T-cell (primary cell): Measurements from ENCODE around the gene CR1. TPM values are rescaled to one million over a fixed set of nuclear protein-coding genes. Genes with fewer than 3 reads are reported as not detected.
A peak's percentile ranks its signal among the peaks of the same experiment; 100 is the strongest.
"Not testable (repeated sequence)": the region's sequence is repeated elsewhere in the genome, so short reads cannot be mapped to it uniquely, and the experiment has no call there.

ENCODE experiments used
- ATAC-seq, 4 experiments: fragments of 200-7000 bp in 3 of 4; fragments of 150-1000 bp in 1 of 4; cut with Tn5 transposase; replicated peaks in 1 of 4; 1 replicate in 3 of 4; 2 replicates in 1 of 4; pipeline ENCODE4 v1.10.0; 2021; ENCODE audit warnings: moderate library complexity in 3 of 4, mild to moderate bottlenecking in 2 of 4, moderate number of reproducible peaks in 1 of 4
- CTCF ChIA-PET, 2 donors: fragments of 300-600 bp; sonication (Branson Sonifier 250); formaldehyde crosslinking; loops; one replicate each; lab custom pipeline; 2022; ENCODE audit warnings: antibody characterized with exemption in 2 of 2; lab: Charles Lee
- POLR2A ChIA-PET, 2 donors: fragments of 300-600 bp; sonication (Branson Sonifier 250); formaldehyde crosslinking; loops; one replicate each; lab custom pipeline; 2022; ENCODE audit warnings: antibody characterized with exemption in 2 of 2; lab: Charles Lee
- DNase-seq, 35 experiments: peaks; one replicate each; pipeline versions ENCODE4 v3.0.0 to v3.0.0-alpha.2; 2013 to 2023
- H3K27ac ChIP-seq: one replicate; pipeline ENCODE4 v1.5.1; 2013; ENCODE audit warnings: low read length
- H3K27me3 ChIP-seq, 2 experiments: replicated peaks in 1 of 2; 1 replicate in 1 of 2; 2 replicates in 1 of 2; pipeline versions ENCODE4 v1.6.1 to v1.7.0; 2013; ENCODE audit warnings: low read length in 1 of 2, mixed read lengths in 1 of 2; ENCODE audit not compliant: control insufficient read depth in 2 of 2, insufficient read depth in 2 of 2; ENCODE audit errors: extremely low read depth in 1 of 2
- H3K36me3 ChIP-seq, 2 donors: 1 replicate in 1 of 2; 2 replicates in 1 of 2; pipeline versions ENCODE4 v1.6.1 to v1.7.0; 2013; ENCODE audit warnings: low read length in 1 of 2; ENCODE audit not compliant: control insufficient read depth in 2 of 2, insufficient read depth in 1 of 2; ENCODE audit errors: extremely low read depth in 1 of 2
- H3K4me1 ChIP-seq, 2 experiments: 1 replicate in 1 of 2; 2 replicates in 1 of 2; pipeline versions ENCODE4 v1.6.1 to v1.7.0; 2013; ENCODE audit warnings: low read length in 2 of 2, mixed read lengths in 1 of 2; ENCODE audit not compliant: insufficient read depth in 2 of 2, control insufficient read depth in 1 of 2; ENCODE audit errors: extremely low read depth in 1 of 2
- H3K4me3 ChIP-seq, 2 donors: 1 replicate in 1 of 2; 2 replicates in 1 of 2; pipeline versions ENCODE4 v1.5.1 to v1.7.0; 2013; ENCODE audit warnings: mild to moderate bottlenecking in 2 of 2, low read length in 1 of 2, moderate library complexity in 1 of 2; ENCODE audit not compliant: control insufficient read depth in 1 of 2; ENCODE audit errors: extremely low read depth in 1 of 2
- H3K9me3 ChIP-seq: 2 replicates; pipeline ENCODE4 v1.7.0; 2013
- H3K27ac Mint-ChIP-seq, 2 donors: one replicate each; pipeline ENCODE4 v1.8.0; 2020 to 2021; ENCODE audit warnings: mild to moderate bottlenecking in 2 of 2, mixed read lengths in 2 of 2
- H3K27me3 Mint-ChIP-seq, 2 donors: one replicate each; pipeline ENCODE4 v1.8.0; 2021 to 2022; ENCODE audit warnings: mixed read lengths in 2 of 2
- H3K36me3 Mint-ChIP-seq: one replicate; pipeline ENCODE4 v1.8.0; 2021; ENCODE audit warnings: mixed read lengths
- H3K4me1 Mint-ChIP-seq, 3 donors: one replicate each; pipeline ENCODE4 v1.8.0; 2020 to 2022; ENCODE audit warnings: mixed read lengths in 3 of 3, mild to moderate bottlenecking in 1 of 3
- H3K4me3 Mint-ChIP-seq, 3 donors: one replicate each; pipeline ENCODE4 v1.8.0; 2020 to 2022; ENCODE audit warnings: mild to moderate bottlenecking in 3 of 3, mixed read lengths in 3 of 3, moderate library complexity in 3 of 3
- H3K9me3 Mint-ChIP-seq, 3 donors: one replicate each; pipeline ENCODE4 v1.8.0; 2020 to 2022; ENCODE audit warnings: mixed read lengths in 3 of 3
- WGBS: methylation state at CpG from one replicate; pipeline ENCODE4 v1.1.5; 2013; ENCODE audit warnings: missing lambda C conversion rate; ENCODE audit not compliant: insufficient coverage; 5-methylcytosine and 5-hydroxymethylcytosine counted together
- total RNA-seq, 35 experiments: library from RNA in 6 of 35; stranded (reverse) in 6 of 35; fragments of 120-200 nt in 1 of 35; gene quantifications; one replicate each; pipeline versions ENCODE4 v1.2.1 to v1.2.4 and lab custom pipeline; 2013 to 2026

CR1 gene
- total RNA-seq, 5 donors from 2014 or later (not counting 1 experiment from before 2014, with no cell fraction given), result 2.8 to 11.7 (median 8.8) TPM

DNA sequence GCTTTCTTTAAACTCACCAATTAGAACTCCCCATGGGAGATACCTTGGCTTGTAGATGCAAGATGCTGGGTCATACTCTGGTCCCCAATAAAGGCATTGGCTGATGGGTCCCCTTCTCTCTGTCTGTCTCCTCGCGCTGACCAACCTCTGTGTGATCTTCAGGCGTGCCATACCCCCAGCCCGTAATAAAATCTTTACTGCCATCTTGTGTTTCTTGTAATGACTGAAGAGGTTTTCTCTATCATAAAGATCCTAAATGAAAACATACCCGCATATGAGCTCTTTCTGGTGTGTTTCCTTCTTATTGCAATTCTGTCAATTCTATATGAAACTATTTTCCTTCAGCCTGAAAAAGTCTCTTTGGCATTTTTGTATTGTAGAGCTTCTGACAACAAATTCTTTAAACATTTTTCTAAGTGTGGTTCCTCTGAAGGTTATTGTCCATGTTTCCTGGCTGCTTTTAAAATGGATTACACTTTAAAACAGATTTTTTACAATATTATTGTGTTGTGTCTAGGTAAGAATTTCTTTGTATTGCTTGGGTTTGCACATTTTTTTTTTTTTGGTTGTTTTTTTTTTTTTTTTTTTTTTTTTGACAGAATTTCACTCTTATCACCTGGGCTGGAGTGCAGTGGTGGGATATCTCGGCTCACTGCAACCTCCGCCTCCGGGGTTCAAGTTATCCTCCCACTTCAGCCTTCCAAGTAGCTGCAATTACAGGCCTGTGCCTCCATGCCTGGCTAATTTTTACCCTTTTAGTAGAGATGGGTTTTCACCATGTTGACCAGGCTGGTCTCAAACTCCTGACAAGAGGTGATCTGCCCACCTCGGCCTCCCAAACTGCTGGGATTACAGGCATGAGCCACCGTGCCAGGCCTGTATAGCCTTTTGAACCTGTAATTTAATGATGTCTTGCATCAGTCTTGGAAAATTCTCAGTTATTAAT is 24.7 kb downstream of the CR1 start:
- H3K4me3 Mint-ChIP-seq, H3K4me1 ChIP-seq, H3K36me3 Mint-ChIP-seq, POLR2A ChIA-PET, H3K27ac Mint-ChIP-seq, H3K36me3 ChIP-seq, H3K27ac ChIP-seq, H3K9me3 ChIP-seq, H3K4me1 Mint-ChIP-seq, ATAC-seq, H3K9me3 Mint-ChIP-seq, DNase-seq, H3K4me3 ChIP-seq, H3K27me3 ChIP-seq: not testable (repeated sequence)
- H3K27me3 Mint-ChIP-seq, result peaks cover 0 to 12% of the 10 kb centered on the region in 2 donors
- WGBS, result no CpG with 5 or more reads among the region's 10 CpGs
- CTCF ChIA-PET, result interaction anchor here in 1 of 2 donors (0.7 kb wide), 3 partner anchors 120 to 430 kb away, joined by 3 to 11 read pairs (median 5); no protein-coding TSS in a partner anchor

DNA sequence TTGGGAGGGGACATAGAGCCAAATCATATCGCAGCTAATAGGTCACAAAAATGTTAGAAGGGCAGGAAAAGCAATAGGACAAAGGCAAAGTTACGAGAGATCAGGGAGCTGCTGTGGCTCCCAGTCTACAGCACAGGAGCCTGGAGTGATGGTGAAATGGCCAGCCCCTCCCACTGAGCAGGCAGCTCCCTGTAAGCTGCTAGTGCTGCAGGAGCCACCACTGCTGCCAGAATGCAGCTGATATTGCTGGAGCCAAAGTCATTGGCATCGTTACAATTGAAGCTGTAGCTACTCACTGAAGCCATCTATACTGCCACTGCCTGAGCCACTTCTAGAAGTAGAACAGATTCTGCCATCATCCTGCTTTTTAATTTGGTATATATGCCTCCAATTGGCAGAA is 29.3 kb downstream of the CR1 start:
- DNase-seq, H3K27ac ChIP-seq, H3K4me3 ChIP-seq, H3K36me3 Mint-ChIP-seq, H3K36me3 ChIP-seq, H3K27me3 Mint-ChIP-seq, H3K27ac Mint-ChIP-seq, H3K27me3 ChIP-seq, H3K4me1 ChIP-seq, H3K4me3 Mint-ChIP-seq, POLR2A ChIA-PET, H3K9me3 ChIP-seq, H3K9me3 Mint-ChIP-seq, CTCF ChIA-PET, ATAC-seq, H3K4me1 Mint-ChIP-seq: not testable (repeated sequence)
- no CpG with 5 or more reads among the region's 3 CpGs for WGBS

DNA sequence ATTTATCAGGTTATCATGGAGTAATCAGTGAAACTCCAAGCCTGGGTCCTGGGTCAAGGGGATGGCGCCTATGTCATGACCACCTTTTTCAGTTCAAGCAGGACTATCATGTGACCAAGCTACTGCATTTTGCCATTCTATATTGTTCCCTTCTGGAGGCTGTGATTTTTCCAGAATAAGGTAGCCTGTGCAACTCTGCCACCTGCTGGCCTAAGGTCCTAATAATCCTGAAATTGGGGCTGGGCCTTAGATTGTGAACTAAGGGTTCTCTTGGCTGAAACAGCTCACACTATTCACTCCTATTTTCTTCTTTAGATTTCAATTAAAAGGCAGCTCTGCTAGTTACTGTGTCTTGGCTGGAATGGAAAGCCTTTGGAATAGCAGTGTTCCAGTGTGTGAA is 32.4 kb downstream of the CR1 start:
- H3K36me3 Mint-ChIP-seq, H3K4me1 Mint-ChIP-seq, H3K27ac Mint-ChIP-seq, H3K27me3 Mint-ChIP-seq, H3K4me3 ChIP-seq, H3K9me3 ChIP-seq, POLR2A ChIA-PET, DNase-seq, H3K27me3 ChIP-seq, H3K9me3 Mint-ChIP-seq, H3K4me3 Mint-ChIP-seq, H3K36me3 ChIP-seq, H3K27ac ChIP-seq, CTCF ChIA-PET, H3K4me1 ChIP-seq: not testable (repeated sequence)
- WGBS, result no CpG with 5 or more reads among the region's 1 CpG
- ATAC-seq, result peak in 1 of 4 experiments; percentile 26

DNA sequence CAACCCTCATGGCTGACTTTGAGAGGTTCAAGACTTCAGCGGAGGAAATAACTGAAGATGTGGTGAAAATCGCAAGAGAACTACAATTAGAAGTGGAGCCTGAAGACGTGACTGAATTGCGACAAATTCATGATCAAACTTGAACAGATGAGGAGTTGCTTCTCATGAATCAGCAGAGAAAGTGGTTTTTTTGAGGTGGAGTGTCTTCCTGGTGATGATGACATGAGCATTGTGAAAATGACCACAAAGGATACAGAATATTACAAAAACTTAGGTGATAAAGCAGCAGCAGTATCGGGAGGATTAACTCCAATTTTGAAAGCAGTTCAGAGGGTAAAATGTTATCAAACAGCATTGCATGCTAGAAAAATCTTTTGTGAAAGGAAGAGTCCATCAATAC is 40.3 kb downstream of the CR1 start:
- H3K27ac ChIP-seq, H3K36me3 ChIP-seq, CTCF ChIA-PET, H3K9me3 Mint-ChIP-seq, DNase-seq, ATAC-seq, H3K4me1 Mint-ChIP-seq, H3K4me3 Mint-ChIP-seq, H3K4me3 ChIP-seq, H3K27ac Mint-ChIP-seq, H3K36me3 Mint-ChIP-seq, H3K9me3 ChIP-seq, H3K27me3 Mint-ChIP-seq, H3K27me3 ChIP-seq, H3K4me1 ChIP-seq, POLR2A ChIA-PET: not testable (repeated sequence)
- WGBS, result no CpG with 5 or more reads among the region's 5 CpGs

DNA sequence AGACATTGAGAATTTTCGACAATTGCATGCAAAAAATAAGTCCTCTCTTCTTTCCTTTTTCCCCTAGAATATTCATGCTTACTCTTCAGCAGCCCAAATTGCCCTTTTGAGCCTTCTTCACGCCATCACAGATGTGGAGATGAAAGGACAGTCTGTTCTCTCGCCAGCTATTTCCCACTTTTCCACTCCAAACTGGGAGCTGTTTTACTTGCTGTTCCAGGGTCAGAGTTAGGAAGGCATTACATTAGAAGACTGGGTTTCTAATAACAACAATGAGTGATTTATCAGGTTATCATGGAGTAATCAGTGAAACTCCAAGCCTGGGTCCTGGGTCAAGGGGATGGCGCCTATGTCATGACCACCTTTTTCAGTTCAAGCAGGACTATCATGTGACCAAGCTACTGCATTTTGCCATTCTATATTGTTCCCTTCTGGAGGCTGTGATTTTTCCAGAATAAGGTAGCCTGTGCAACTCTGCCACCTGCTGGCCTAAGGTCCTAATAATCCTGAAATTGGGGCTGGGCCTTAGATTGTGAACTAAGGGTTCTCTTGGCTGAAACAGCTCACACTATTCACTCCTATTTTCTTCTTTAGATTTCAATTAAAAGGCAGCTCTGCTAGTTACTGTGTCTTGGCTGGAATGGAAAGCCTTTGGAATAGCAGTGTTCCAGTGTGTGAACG is 50.9 kb downstream of the CR1 start:
- ATAC-seq, H3K9me3 Mint-ChIP-seq, DNase-seq, H3K27ac Mint-ChIP-seq, CTCF ChIA-PET, H3K27me3 ChIP-seq, H3K9me3 ChIP-seq, H3K27ac ChIP-seq, H3K36me3 ChIP-seq, POLR2A ChIA-PET, H3K4me1 Mint-ChIP-seq, H3K4me3 Mint-ChIP-seq, H3K4me1 ChIP-seq, H3K4me3 ChIP-seq, H3K27me3 Mint-ChIP-seq, H3K36me3 Mint-ChIP-seq: not testable (repeated sequence)
- WGBS, result no CpG with 5 or more reads among the region's 5 CpGs

DNA sequence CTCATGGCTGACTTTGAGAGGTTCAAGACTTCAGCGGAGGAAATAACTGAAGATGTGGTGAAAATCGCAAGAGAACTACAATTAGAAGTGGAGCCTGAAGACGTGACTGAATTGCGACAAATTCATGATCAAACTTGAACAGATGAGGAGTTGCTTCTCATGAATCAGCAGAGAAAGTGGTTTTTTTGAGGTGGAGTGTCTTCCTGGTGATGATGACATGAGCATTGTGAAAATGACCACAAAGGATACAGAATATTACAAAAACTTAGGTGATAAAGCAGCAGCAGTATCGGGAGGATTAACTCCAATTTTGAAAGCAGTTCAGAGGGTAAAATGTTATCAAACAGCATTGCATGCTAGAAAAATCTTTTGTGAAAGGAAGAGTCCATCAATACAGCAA is 58.9 kb downstream of the CR1 start:
- no CpG with 5 or more reads among the region's 5 CpGs for WGBS
- DNase-seq, CTCF ChIA-PET, H3K27ac Mint-ChIP-seq, ATAC-seq, H3K4me3 ChIP-seq, H3K27me3 ChIP-seq, POLR2A ChIA-PET, H3K36me3 ChIP-seq, H3K9me3 Mint-ChIP-seq, H3K4me1 ChIP-seq, H3K27ac ChIP-seq, H3K4me3 Mint-ChIP-seq, H3K36me3 Mint-ChIP-seq, H3K27me3 Mint-ChIP-seq, H3K4me1 Mint-ChIP-seq, H3K9me3 ChIP-seq: not testable (repeated sequence)
